Panc1 (cell line): ENCODE measurements around the gene SCN8A.

ENCODE experiments used
- CTCF ChIP-seq: fragments of 450-650 bp; IDR thresholded peaks from 2 replicates; pipeline ENCODE4 v1.5.1; 2017; ENCODE audit warnings: mild to moderate bottlenecking
- POLR2AphosphoS5 ChIP-seq: IDR thresholded peaks from 2 replicates; pipeline ENCODE4 v1.6.1; 2012; ENCODE audit warnings: mild to moderate bottlenecking, low read depth, low read length, moderate library complexity

DNA sequence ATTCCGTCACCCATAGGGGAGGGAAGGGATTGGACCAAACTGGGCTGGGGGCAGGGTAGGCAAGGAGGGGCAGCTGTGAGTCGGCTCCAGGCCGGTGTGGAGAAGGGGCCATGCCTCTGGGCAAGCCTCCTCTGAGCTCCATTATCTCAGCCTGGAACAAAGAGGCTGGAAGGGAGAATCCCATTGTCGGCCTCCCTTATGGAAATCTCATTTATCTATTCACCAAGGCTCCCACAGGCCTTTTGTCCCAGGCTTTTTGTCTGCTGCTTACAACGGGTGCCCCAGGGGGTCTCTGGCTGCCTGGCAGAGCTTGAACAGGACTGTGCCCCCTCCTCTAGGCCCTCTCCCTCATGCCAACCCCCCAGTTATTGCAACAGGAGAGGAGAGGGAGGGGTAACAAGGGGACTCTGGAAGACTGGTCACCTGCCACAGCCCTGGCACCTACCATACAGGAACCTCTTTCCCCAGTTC lies 238.0 kb downstream of the SCN8A start:
- TF ChIP-seq CTCF = no peak
- TF ChIP-seq POLR2AphosphoS5 = no peak
